ENCODE data around the gene C16orf96. TPM values are rescaled to one million over a fixed set of nuclear protein-coding genes. Genes with fewer than 3 reads are reported as not detected.

C16orf96 gene
- total RNA-seq, 1 experiment from 2014 or later, result 1.4 TPM

GRCh38 chr16:4602331-4602730, 46.2 kb downstream of the C16orf96 start:
- Histone ChIP-seq H2AFZ (ENCODE audit: low read length) (no peak overlapping the region), H3K9me3 (ENCODE audit: control insufficient read depth, low read depth, low read length) (no peaks in the 10 kb centered on the region)

More at GRCh38 chr16:4602331-4602730, 46.2 kb downstream of the C16orf96 start:
- Mint-ChIP-seq H3K9me3 (no peaks in the 10 kb centered on the region), H3K4me1 (peaks cover 11 to 27% of the 10 kb centered on the region in 2 experiments), H3K4me3 (no peak overlapping the region), H3K36me3 (ENCODE audit: insufficient read depth in 1 of 3, low read depth in 3 of 3) (peaks cover 0 to 11% (median 0%) of the 10 kb centered on the region in 3 experiments; a peak in 2 of 7 replicates), H3K27ac (no peak overlapping the region), H3K27me3 (ENCODE audit: low read depth) (no peaks in the 10 kb centered on the region)
- Histone ChIP-seq H4K5ac (ENCODE audit: insufficient read length, low read depth, low read length) (no peak overlapping the region), H3K23me2 (ENCODE audit: insufficient read length, low read depth, low read length, poor library complexity, severe bottlenecking) (no peaks in the 10 kb centered on the region), H3T11ph (ENCODE audit: low read length) (no peak overlapping the region), H3K79me1 (ENCODE audit: insufficient read depth, low read depth, low read length, poor library complexity, severe bottlenecking) (no peaks in the 10 kb centered on the region), H3K79me2 (ENCODE audit: insufficient read depth, low read length) (no peaks in the 10 kb centered on the region), H4K20me1 (ENCODE audit: control insufficient read depth, insufficient read depth, insufficient read length) (no peaks in the 10 kb centered on the region), H3K18ac (ENCODE audit: insufficient read length, low read depth, low read length) (no peak overlapping the region), H2BK20ac (ENCODE audit: low read depth, low read length, poor library complexity, severe bottlenecking) (no peak overlapping the region), H3K9ac (ENCODE audit: extremely low read depth, insufficient read length, low read length) (no peak overlapping the region), H4K91ac (ENCODE audit: insufficient read length, low read depth, low read length) (peak overlapping the region; percentile 61), H3K4me1 (ENCODE audit: insufficient read depth, low read length) (no peaks in the 10 kb centered on the region), H3K27ac (ENCODE audit: insufficient read length, low read depth, low read length) (no peak overlapping the region), H3K27me3 (ENCODE audit: insufficient read depth, low read length) (no peaks in the 10 kb centered on the region), H3K14ac (ENCODE audit: insufficient read depth, low read length) (peak overlapping the region; percentile 60; the same call in 1 of the 2 replicates), H2BK5ac (ENCODE audit: insufficient read length, low read length) (no peak overlapping the region), H3K23ac (ENCODE audit: insufficient read length, low read depth, low read length) (no peak overlapping the region), H3K56ac (ENCODE audit: insufficient read length, low read depth, low read length) (no peak overlapping the region), H2BK120ac (ENCODE audit: low read depth, low read length, poor library complexity, severe bottlenecking) (no peak overlapping the region), H2AK5ac (ENCODE audit: insufficient read length, low read length) (no peak overlapping the region), H4K8ac (replicated peaks; ENCODE audit: insufficient read length, low read depth, low read length) (no peak overlapping the region), H2BK12ac (ENCODE audit: insufficient read length, low read depth, low read length) (no peak overlapping the region), H3K4me2 (ENCODE audit: insufficient read depth, insufficient read length, low read length) (no peak overlapping the region), H3K4ac (ENCODE audit: low read depth, low read length) (no peak overlapping the region; the same call in 1 of the 2 replicates), H2BK15ac (ENCODE audit: low read depth, low read length) (no peak overlapping the region)
- WGBS (ENCODE audit: extremely low coverage, insufficient read length, low lambda C conversion rate), result no CpG with 5 or more reads among the region's 8 CpGs
- TF ChIP-seq CTCF (conservative IDR thresholded peaks at IDR 0.05), result no peak
- DNase-seq, result no peak
